ENCODE measurements around the gene NUP205.

- TF ChIP-seq CTCF (IDR thresholded peaks at IDR 0.05) (no peak), POLR2A (IDR thresholded peaks at IDR 0.05) (no peak)
Measured at GRCh38 chr7:135553346-135553745, 4.4 kb upstream of the NUP205 start.

All from Peyer's patch (tissue), 4 donors.